Caco-2 (cell line): ENCODE data around the gene PCBP3. TPM values are rescaled to one million over a fixed set of nuclear protein-coding genes. Genes with fewer than 3 reads are reported as not detected.

ENCODE experiments used
- BruUV-seq: library from RNA; stranded (reverse); fragments of 400-500 nt; replicated peaks from 2 replicates; lab custom pipeline; 2021; lab: Mats Ljungman, UMichigan
- CTCF ChIA-PET: fragments of 300-600 bp; sonication (Branson Sonifier 250); formaldehyde crosslinking; loops from one replicate; lab custom pipeline; 2022; ENCODE audit warnings: antibody characterized with exemption; lab: Charles Lee
- POLR2A ChIA-PET: fragments of 300-600 bp; sonication (Branson Sonifier 250); formaldehyde crosslinking; loops from one replicate; lab custom pipeline; 2022; ENCODE audit warnings: antibody characterized with exemption; lab: Charles Lee
- DNase-seq, 2 experiments: peaks; one replicate each; pipeline versions ENCODE4 v3.0.0 to v3.0.0-alpha.2; 2020 to 2022
- H3K27me3 ChIP-seq: replicated peaks from 2 replicates; pipeline ENCODE4 v1.6.0; 2011; ENCODE audit warnings: low read length; ENCODE audit not compliant: control insufficient read depth, insufficient read depth
- H3K36me3 ChIP-seq: 2 replicates; pipeline ENCODE4 v1.5.1; 2011; ENCODE audit warnings: low read length; ENCODE audit not compliant: control insufficient read depth, insufficient read depth
- H3K4me1 ChIP-seq: fragments of 250-450 bp; sonication (Bioruptor Pico); 2 replicates; pipeline ENCODE4 v1.5.1; 2020; ENCODE audit warnings: mild to moderate bottlenecking
- H3K4me3 ChIP-seq: 2 replicates; pipeline ENCODE4 v1.5.1; 2011; ENCODE audit warnings: low read depth, mild to moderate bottlenecking, control low read depth, low read length
- H3K9me3 ChIP-seq: fragments of 250-450 bp; sonication (Bioruptor Pico); 2 replicates; pipeline ENCODE4 v1.5.1; 2020; ENCODE audit warnings: mild to moderate bottlenecking, moderate library complexity
- H3K27ac Mint-ChIP-seq: one replicate; pipeline ENCODE4 v1.8.0; 2022; ENCODE audit warnings: mixed read lengths; ENCODE audit not compliant: unreplicated experiment
- H3K27me3 Mint-ChIP-seq: one replicate; pipeline ENCODE4 v1.8.0; 2022; ENCODE audit warnings: mixed read lengths; ENCODE audit not compliant: insufficient read depth, unreplicated experiment
- H3K36me3 Mint-ChIP-seq: one replicate; pipeline ENCODE4 v1.8.0; 2022; ENCODE audit warnings: mild to moderate bottlenecking, mixed read lengths; ENCODE audit not compliant: insufficient read depth, unreplicated experiment
- H3K4me1 Mint-ChIP-seq: one replicate; pipeline ENCODE4 v1.8.0; 2022; ENCODE audit warnings: low read depth, mixed read lengths; ENCODE audit not compliant: unreplicated experiment
- H3K4me3 Mint-ChIP-seq: one replicate; pipeline ENCODE4 v1.8.0; 2022; ENCODE audit warnings: mild to moderate bottlenecking, moderate library complexity, mixed read lengths; ENCODE audit not compliant: unreplicated experiment
- H3K9me3 Mint-ChIP-seq: one replicate; pipeline ENCODE4 v1.8.0; 2022; ENCODE audit warnings: mixed read lengths; ENCODE audit not compliant: unreplicated experiment
- CTCF ChIP-seq, 2 experiments: fragments of 200-600 bp in 1 of 2; IDR thresholded peaks; 1 replicate in 1 of 2; 2 replicates in 1 of 2; pipeline versions ENCODE4 v1.5.1 to v1.8.0; 2011 to 2022; ENCODE audit warnings: antibody characterized with exemption in 1 of 2, control low read depth in 1 of 2, inconsistent platforms in 1 of 2, low read depth in 1 of 2, low read length in 1 of 2, mild to moderate bottlenecking in 1 of 2, moderate library complexity in 1 of 2; ENCODE audit not compliant: insufficient read depth in 1 of 2, severe bottlenecking in 1 of 2, unreplicated experiment in 1 of 2
- intact Hi-C: fragments of 100-400 bp; cut with micrococcal nuclease; formaldehyde crosslinking; loops from one replicate; pipeline ENCODE4 v1.10.0; 2022; ENCODE audit not compliant: unreplicated experiment
- total RNA-seq: library from RNA; stranded (reverse); gene quantifications from 2 replicates; pipeline ENCODE4 v1.2.3, GENCODE V29; 2022

Gene PCBP3
- total RNA-seq, 1 experiment from 2014 or later, result 0.75 TPM

DNA sequence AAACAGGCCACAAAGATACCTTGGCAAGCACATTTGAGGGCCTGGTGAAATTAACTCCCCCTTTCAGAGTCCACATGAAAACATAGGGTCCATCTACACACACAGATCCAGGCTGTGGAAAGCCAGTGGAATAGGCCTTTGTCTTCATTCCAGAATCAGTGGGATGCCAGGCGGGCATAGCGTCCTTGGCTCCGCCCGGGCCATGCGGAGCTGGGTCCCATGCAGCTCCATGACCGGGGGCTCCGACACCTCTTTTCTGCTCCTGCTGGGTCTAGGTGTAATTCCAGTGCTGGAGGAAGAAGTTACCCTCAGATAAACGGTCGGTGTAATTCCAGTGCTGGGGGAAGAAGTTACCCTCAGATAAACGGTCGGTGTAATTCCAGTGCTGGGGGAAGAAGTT lies 274.5 kb downstream of the PCBP3 start:
- intact Hi-C loops, result no loop called here
- H3K4me1 ChIP-seq, result no peaks in the 10 kb centered on the region
- H3K36me3 Mint-ChIP-seq, result no peaks in the 10 kb centered on the region
- TF ChIP-seq CTCF (IDR thresholded peaks at IDR 0.05; ENCODE audit: insufficient read depth in 1 of 2, low read depth in 1 of 2, low read length in 1 of 2, severe bottlenecking in 1 of 2, unreplicated experiment in 1 of 2), result no peak
- H3K4me3 ChIP-seq, result no peak overlapping the region
- H3K27me3 Mint-ChIP-seq, result no peaks in the 10 kb centered on the region
- peaks cover 2% of the 10 kb centered on the region; the same call in 1 of the 2 replicates for H3K9me3 ChIP-seq
- H3K4me3 Mint-ChIP-seq, result no peak overlapping the region
- no peaks in the 10 kb centered on the region for H3K9me3 Mint-ChIP-seq
- DNase-seq, result no peak
- no peaks in the 10 kb centered on the region for H3K4me1 Mint-ChIP-seq
- H3K27me3 ChIP-seq, result no peaks in the 10 kb centered on the region
- no TSS peak for BruUV-seq
- H3K27ac Mint-ChIP-seq, result no peak overlapping the region
- POLR2A ChIA-PET, result no interaction called here
- H3K36me3 ChIP-seq, result no peaks in the 10 kb centered on the region
- CTCF ChIA-PET, result no interaction called here

GRCh38 chr21:45918835-45919447 lies 275.4 kb downstream of the PCBP3 start:
- ChIA-PET POLR2A (no interaction called here), CTCF (no interaction called here)
- Histone ChIP-seq H3K27me3 (no peaks in the 10 kb centered on the region), H3K4me1 (no peaks in the 10 kb centered on the region), H3K4me3 (no peak overlapping the region), H3K9me3 (peaks cover 6% of the 10 kb centered on the region; the same call in 1 of the 2 replicates), H3K36me3 (no peaks in the 10 kb centered on the region)
- Mint-ChIP-seq H3K4me3 (no peak overlapping the region), H3K9me3 (no peaks in the 10 kb centered on the region), H3K27me3 (no peaks in the 10 kb centered on the region), H3K27ac (no peak overlapping the region), H3K36me3 (no peaks in the 10 kb centered on the region), H3K4me1 (no peaks in the 10 kb centered on the region)
- no peak for DNase-seq
- intact Hi-C loops, result no loop called here
- no TSS peak for BruUV-seq
- no peak for TF ChIP-seq CTCF (IDR thresholded peaks at IDR 0.05; ENCODE audit: insufficient read depth in 1 of 2, low read depth in 1 of 2, low read length in 1 of 2, severe bottlenecking in 1 of 2, unreplicated experiment in 1 of 2)

GRCh38 chr21:45919593-45919992 lies 276.1 kb downstream of the PCBP3 start:
- H3K4me1 Mint-ChIP-seq, result no peaks in the 10 kb centered on the region
- no peaks in the 10 kb centered on the region for H3K9me3 Mint-ChIP-seq
- intact Hi-C loops, result no loop called here
- no peak for TF ChIP-seq CTCF (IDR thresholded peaks at IDR 0.05; ENCODE audit: insufficient read depth in 1 of 2, low read depth in 1 of 2, low read length in 1 of 2, severe bottlenecking in 1 of 2, unreplicated experiment in 1 of 2)
- Histone ChIP-seq H3K4me3 (no peak overlapping the region), H3K27me3 (no peaks in the 10 kb centered on the region), H3K9me3 (peaks cover 6% of the 10 kb centered on the region; the same call in 1 of the 2 replicates), H3K4me1 (no peaks in the 10 kb centered on the region), H3K36me3 (no peaks in the 10 kb centered on the region)
- DNase-seq, result no peak
- no peak overlapping the region for H3K27ac Mint-ChIP-seq
- BruUV-seq, result no TSS peak
- CTCF ChIA-PET, result no interaction called here
- no peaks in the 10 kb centered on the region for H3K27me3 Mint-ChIP-seq
- no peak overlapping the region for H3K4me3 Mint-ChIP-seq
- H3K36me3 Mint-ChIP-seq, result no peaks in the 10 kb centered on the region
- POLR2A ChIA-PET, result no interaction called here
